ENCODE results near the gene RHEBL1.

Gene RHEBL1, protein sequence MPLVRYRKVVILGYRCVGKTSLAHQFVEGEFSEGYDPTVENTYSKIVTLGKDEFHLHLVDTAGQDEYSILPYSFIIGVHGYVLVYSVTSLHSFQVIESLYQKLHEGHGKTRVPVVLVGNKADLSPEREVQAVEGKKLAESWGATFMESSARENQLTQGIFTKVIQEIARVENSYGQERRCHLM

GRCh38 chr12:49069507-49070346 is at the start of gene RHEBL1:
Gene RHEBL1, minus strand, starts transcription at chr12:49069979. Its CDS starts 194 bp downstream, at chr12:49069785.
- FAIRE-seq (peak; percentile 77), DNase-seq (ENCODE audit: low spot score) (peak; percentile 88)

DNA sequence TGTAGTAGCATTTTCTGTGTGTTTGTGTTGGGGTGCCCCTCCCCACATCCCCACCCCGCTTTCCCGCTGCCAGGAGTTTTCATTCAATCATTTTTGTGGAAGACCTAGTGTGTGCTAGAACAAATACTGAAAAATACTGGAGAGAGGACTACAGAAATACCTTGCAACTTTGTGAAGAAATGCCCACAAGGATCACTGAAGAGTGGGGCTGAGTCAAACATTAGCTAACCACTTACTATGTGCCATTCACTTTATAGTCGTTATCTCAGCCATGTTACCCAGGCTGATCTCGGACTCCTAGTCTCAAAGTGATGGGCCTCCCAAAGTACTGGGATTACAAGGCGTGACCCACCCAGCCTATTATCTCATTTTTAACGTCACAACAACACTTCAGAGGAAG is 41.4 kb upstream of the RHEBL1 start:
- DNase-seq (ENCODE audit: low spot score) = no peak
- no peak for FAIRE-seq

DNA sequence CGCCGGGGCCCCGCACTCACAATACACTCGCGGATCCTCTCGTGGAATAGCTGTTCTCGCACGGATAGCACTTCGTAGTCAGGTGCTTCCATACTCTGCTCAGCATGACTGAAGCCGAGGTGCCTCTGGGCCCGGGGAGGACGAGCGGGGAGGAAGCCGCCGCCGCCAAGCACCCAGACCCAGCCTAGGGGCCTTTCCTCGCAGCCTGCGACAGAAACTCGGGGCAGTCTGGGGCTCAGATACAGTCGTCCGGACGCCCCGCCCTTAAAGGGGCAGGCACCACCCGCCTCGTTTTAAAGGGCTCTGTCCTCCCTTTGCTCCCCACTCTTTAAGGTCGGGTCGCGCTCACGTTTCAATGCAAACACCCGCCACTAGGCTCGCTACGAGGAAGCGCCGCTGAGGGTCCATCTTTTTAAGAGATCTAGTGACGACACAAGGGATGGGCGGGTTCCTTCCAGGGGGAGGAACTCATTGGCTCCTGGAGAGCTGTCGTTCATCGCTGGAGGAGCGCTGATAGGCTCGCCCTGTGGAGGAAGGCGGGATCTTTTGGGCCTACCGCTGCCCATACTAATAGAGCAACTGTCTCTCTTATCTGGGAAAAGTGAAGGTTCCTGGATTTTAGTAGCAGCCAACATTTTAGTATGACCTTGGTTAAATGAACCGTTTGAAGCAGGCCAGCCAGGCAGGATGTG is 40.8 kb upstream of the RHEBL1 start, which contains the start of gene LMBR1L:
Gene LMBR1L (minus strand): TSS at position 384 of the 692 bp plus-strand sequence. CDS start 292 bp downstream, at position 92.
- peak; percentile 88 for DNase-seq (ENCODE audit: low spot score)
- peak; percentile 87 for FAIRE-seq

DNA sequence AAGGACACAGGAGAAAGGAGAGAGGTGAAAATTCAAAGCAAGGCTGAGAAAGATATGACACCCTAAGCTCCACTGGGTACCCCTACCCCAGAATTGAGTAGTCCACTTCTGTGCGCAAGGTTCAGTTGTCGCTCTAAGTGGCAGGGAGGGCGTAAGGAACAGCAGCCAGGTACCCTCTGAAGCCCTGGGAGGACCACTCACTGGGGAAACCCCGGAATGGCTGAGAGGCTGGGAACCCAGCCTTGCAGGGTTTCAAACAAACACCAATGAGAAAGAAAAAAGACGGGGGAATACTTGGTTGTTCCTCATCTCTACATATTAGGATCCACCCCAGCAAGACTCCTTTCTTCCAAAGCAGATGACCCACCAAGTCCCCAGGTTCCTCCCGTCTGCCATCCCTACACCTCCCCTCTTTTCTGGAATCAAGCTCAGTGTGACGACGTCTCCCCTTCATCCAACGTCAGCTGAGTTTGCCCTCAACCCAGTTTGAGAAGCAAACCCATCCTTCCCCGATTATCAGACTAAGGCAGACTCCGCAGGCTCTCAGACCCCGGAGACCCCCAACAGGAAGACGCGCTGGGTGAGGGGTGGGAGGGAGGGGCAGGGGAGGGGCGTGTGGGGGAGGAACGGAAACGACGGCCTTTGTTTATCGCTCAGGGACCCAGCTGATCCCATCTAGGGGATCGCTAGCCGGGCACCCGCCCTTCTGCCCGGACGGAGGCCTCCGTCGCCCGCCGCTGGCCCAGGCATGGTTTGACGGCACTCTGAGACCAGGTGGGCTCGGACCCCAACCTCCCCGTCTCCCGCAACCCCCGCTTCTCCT is 40.1 kb upstream of the RHEBL1 start:
- no peak for DNase-seq (ENCODE audit: low spot score)
- FAIRE-seq = no peak

DNA sequence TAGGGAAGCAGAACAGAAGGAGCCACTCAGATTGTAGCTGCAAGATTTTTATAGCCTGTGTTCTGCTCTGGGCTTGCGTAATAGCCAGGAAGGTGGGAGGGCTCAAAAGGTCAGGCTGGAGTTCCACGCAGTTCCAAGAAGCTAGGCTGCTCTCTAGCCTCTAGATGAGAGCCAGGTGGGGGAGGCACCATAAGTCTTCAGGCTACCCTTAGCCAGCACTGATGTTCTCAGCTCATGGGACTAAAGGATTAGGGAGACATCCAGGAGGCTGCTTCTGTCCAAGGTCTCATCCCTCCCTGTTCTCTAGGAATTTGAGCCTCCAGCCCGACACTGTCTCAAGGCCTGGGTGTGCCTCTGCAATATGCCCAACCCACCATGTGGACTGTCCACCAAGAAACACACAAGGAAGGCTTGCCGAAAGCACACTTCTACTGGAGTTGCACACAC is 39.2 kb upstream of the RHEBL1 start:
- no peak for DNase-seq (ENCODE audit: low spot score)
- no peak for FAIRE-seq

DNA sequence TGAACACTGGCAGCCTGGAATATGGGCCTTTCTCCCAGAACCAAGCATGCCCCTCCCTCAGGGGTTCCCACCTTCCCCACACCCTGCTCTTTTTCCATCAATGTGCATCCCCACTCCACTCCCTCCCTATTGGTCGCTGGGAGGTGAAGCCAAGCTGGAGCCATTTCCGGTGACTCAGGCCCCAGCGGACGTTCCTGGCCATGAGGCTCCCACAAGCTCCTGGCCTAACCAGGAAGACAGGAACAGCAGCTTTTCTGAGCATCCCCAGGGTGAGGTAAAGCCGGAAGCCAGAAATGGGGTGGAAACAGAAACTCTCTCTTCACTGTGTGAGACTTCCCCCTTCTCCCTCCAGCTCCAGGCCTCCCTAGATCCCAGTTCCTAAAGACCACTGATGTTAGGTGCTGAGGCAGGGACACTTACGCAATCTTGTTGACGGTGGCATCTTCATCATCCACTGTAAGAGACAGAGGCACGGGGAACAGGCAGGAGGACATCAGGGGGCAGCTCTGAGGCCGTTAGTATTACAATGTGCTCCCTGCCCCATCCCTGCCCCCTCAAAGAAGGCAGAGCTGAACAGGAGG is 35.8 kb upstream of the RHEBL1 start:
- DNase-seq (ENCODE audit: low spot score) (no peak), FAIRE-seq (no peak)

DNA sequence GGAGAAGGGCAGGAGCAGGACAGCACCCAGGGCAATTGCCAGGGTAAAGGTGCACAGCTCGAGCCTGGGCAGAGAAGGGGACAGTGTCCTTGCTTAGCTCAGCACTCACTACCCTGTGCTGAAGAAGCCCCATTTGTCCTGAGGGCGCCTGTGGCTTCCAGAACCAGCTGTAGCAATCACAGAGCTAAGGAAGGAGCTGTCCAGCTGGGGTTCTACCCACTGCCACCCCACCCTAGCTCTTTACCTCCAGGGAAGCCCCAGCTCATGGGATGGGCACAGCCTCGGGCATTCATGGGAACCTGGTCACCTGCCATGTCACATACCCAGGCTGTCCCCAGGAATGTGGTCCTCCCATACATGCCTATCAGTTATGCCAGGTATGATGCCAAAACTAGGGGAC is 35.0 kb upstream of the RHEBL1 start:
- no peak for FAIRE-seq
- DNase-seq (ENCODE audit: low spot score) = no peak

GRCh38 chr12:49100380-49100779 is 30.6 kb upstream of the RHEBL1 start:
- FAIRE-seq (no peak), DNase-seq (ENCODE audit: low spot score) (no peak)

DNA sequence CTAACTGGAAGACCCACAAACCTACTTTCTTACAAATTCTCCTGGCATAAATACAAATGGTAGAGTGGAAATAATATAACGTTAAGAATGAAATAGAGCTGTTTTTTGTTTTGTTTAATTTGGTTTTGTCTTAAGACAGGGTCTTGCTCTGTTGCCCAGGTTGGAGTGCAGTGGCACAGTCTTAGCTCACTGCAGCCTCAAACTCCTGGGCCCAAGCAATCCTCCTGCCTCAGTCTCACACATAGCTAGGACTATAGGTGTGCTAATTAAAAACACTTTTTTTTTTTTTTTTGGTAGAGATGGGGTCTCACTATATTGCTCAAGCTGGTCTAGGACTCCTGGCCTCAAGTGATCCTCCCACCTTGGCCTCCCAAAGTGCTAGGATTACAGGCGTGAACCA is 28.9 kb upstream of the RHEBL1 start:
- no peak for DNase-seq (ENCODE audit: low spot score)
- no peak for FAIRE-seq

DNA sequence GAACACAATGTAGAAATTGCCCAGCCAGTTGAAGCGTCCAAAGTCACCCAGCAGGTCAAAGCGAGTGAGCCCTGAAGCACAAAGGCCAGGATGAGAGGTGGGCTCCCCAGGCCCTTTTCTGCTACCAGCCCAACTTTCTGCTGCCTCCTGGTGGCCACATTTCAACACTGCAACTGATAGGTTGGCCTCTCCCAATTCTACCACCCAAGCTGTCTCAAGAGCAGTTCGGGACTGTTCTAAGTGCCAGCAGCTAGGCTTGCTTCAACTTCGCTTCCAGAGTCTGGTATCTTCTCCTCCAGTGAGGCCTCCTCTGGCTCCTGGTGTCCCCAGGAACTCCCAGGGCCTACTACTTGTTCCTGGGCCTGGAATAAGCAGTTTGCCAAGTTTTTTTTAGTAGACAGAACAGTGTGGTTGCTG is 28.3 kb upstream of the RHEBL1 start:
- FAIRE-seq = no peak
- DNase-seq (ENCODE audit: low spot score) = no peak

DNA sequence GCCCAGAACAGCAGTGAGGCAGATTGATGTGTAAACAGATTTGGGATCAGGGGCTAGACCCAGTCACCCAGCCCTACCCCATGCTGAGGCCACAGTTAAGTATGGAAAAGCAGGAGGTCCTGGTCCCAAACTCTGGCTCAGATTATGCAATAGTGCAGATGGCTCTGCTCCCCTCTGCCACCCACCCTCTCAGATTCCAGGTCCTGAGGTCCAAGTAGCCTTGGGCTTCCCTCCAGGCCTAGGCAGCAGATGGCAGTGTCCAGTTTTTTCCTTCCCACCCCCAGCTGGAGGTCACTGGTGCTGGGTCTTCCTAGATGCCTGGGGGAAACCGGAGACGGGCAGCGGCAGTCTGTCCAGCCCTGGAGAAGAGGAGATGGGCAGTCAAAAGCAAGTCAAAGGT is 27.6 kb upstream of the RHEBL1 start:
- FAIRE-seq (no peak), DNase-seq (ENCODE audit: low spot score) (no peak)

GRCh38 chr12:49094975-49095365 is 25.2 kb upstream of the RHEBL1 start:
- FAIRE-seq = no peak

GRCh38 chr12:49094160-49094974 is 24.6 kb upstream of the RHEBL1 start, which contains the start of gene DHH:
Gene DHH, minus strand, starts transcription at chr12:49094801. Its CDS starts 289 bp downstream, at chr12:49094512.
- FAIRE-seq = no peak
- no peak for DNase-seq (ENCODE audit: low spot score)

More at GRCh38 chr12:49094975-49095365, 25.2 kb upstream of the RHEBL1 start:
- no peak for DNase-seq (ENCODE audit: low spot score)

GRCh38 chr12:49093792-49094159 is 24.0 kb upstream of the RHEBL1 start:
- DNase-seq (ENCODE audit: low spot score) = no peak
- FAIRE-seq = no peak

- no peak for DNase-seq (ENCODE audit: low spot score)
- no peak for FAIRE-seq
Observed at GRCh38 chr12:49092816-49093406, 23.1 kb upstream of the RHEBL1 start.

GRCh38 chr12:49092086-49092815 is 22.5 kb upstream of the RHEBL1 start:
- peak; percentile 32 for DNase-seq (ENCODE audit: low spot score)

DNA sequence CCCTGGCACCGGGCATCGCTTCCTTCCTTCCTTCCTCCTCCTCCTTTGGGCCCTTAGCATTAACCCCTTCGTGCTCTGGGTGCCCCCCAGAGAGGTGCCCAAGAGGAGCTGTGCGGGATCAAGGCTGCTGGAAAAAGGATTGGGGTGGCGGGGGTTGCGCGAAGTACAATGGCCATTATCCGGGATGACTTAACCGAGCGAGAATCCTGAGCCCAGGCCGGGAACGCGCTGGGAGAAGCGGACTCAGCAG is 22.0 kb upstream of the RHEBL1 start:
- FAIRE-seq (no peak), DNase-seq (ENCODE audit: low spot score) (no peak)

More at GRCh38 chr12:49092086-49092815, 22.5 kb upstream of the RHEBL1 start:
- FAIRE-seq = no peak

DNA sequence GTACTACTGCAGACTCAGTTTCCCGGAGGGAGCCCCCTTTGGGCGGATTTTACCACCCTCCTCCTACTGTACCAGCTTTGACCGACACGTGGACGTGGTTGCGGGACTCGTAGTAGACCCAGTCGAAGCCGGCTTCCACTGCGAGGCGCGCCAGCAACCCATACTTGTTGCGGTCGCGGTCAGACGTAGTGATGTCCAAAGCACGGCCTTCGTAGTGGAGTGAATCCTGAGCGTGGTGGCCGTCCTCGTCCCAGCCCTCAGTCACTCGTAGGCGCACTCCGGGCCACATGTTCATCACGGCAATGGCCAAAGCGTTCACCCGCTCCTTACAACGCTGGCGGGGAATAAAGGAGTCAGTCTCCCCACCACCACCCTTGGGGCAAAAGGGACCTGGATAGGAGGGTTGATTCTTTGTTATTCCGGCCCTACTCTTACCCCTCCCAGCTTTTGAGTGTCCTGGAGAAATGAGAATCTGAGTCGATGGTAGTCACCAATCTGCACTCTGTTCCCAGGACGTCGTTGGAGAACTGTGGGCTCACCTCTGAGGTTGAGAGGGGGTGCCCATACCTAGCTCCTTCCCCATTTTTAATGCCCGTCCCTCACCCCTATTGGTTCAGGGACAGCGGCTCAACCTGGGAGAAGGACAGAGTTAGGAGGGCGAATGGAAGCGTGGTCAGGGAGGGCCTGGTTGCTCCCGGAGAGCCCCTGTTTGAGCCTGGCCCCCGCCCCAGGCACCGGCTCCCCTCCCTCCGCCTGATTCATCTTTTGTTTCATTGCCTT is 21.5 kb upstream of the RHEBL1 start:
- no peak for DNase-seq (ENCODE audit: low spot score)
- no peak for FAIRE-seq

Data from RCC 7860 (cell line).